Measurements from ENCODE around the gene SLC25A23.
A peak's percentile ranks its signal among the peaks of the same experiment; 100 is the strongest.

The SLC25A23 gene

GRCh38 chr19:6481541-6482342 lies 22.1 kb upstream of the SLC25A23 start, which contains the start of gene DENND1C:
Gene DENND1C, minus strand, starts transcription at chr19:6481787. Its CDS starts 92 bp downstream, at chr19:6481695.
- DNase-seq (ENCODE audit: low spot score) = peak; percentile 21

GRCh38 chr19:6480848-6481415 lies 21.3 kb upstream of the SLC25A23 start:
- no peak for DNase-seq (ENCODE audit: low spot score)

- DNase-seq (ENCODE audit: low spot score) = no peak
Observed at GRCh38 chr19:6479836-6480398, 20.3 kb upstream of the SLC25A23 start.

- DNase-seq (ENCODE audit: low spot score) = no peak
Observed at GRCh38 chr19:6478815-6479214, 19.2 kb upstream of the SLC25A23 start.

- DNase-seq (ENCODE audit: low spot score) = no peak
Observed at GRCh38 chr19:6476896-6477431, 17.4 kb upstream of the SLC25A23 start.

- peak; percentile 88 for DNase-seq (ENCODE audit: low spot score)
Observed at GRCh38 chr19:6476155-6476895, 16.7 kb upstream of the SLC25A23 start.

- no peak for DNase-seq (ENCODE audit: low spot score)
Observed at GRCh38 chr19:6475321-6476108, 15.9 kb upstream of the SLC25A23 start.

- no peak for DNase-seq (ENCODE audit: low spot score)
Observed at GRCh38 chr19:6473647-6474046, 14.1 kb upstream of the SLC25A23 start.

- no peak for DNase-seq (ENCODE audit: low spot score)
Observed at GRCh38 chr19:6472713-6473112, 13.1 kb upstream of the SLC25A23 start.

GRCh38 chr19:6471076-6471475 lies 11.5 kb upstream of the SLC25A23 start:
- no peak for DNase-seq (ENCODE audit: low spot score)

- DNase-seq (ENCODE audit: low spot score) = no peak
Observed at GRCh38 chr19:6470173-6470572, 10.6 kb upstream of the SLC25A23 start.

- DNase-seq (ENCODE audit: low spot score) = no peak
Observed at GRCh38 chr19:6467384-6467783, 7.8 kb upstream of the SLC25A23 start.

GRCh38 chr19:6466526-6467248 lies 7.1 kb upstream of the SLC25A23 start:
- no peak for DNase-seq (ENCODE audit: low spot score)

- no peak for DNase-seq (ENCODE audit: low spot score)
Observed at GRCh38 chr19:6465663-6466062, 6.1 kb upstream of the SLC25A23 start.

- DNase-seq (ENCODE audit: low spot score) = peak; percentile 12
Observed at GRCh38 chr19:6465006-6465405, 5.4 kb upstream of the SLC25A23 start.

- DNase-seq (ENCODE audit: low spot score) = no peak
Observed at GRCh38 chr19:6464070-6464873, 4.7 kb upstream of the SLC25A23 start, which contains the start of gene CRB3. Gene CRB3, plus strand, starts transcription at chr19:6464271. Its CDS starts 431 bp downstream, at chr19:6464702.

GRCh38 chr19:6460099-6460884 lies 700 bp upstream of the SLC25A23 start:
- peak; percentile 98 for DNase-seq (ENCODE audit: low spot score)

GRCh38 chr19:6458695-6459261 lies 814 bp downstream of the SLC25A23 start:
- DNase-seq (ENCODE audit: low spot score) = peak; percentile 27

Data from AG08396 (cell line).